HG02981 (cell line): Measurements from ENCODE around the gene ZDHHC16.

ENCODE experiments used
- ATAC-seq: cut with Tn5 transposase; IDR thresholded peaks from one replicate; pipeline ENCODE4 v1.9.1; 2021; ENCODE audit warnings: mild to moderate bottlenecking, moderate library complexity; ENCODE audit not compliant: unreplicated experiment

ZDHHC16 gene

DNA sequence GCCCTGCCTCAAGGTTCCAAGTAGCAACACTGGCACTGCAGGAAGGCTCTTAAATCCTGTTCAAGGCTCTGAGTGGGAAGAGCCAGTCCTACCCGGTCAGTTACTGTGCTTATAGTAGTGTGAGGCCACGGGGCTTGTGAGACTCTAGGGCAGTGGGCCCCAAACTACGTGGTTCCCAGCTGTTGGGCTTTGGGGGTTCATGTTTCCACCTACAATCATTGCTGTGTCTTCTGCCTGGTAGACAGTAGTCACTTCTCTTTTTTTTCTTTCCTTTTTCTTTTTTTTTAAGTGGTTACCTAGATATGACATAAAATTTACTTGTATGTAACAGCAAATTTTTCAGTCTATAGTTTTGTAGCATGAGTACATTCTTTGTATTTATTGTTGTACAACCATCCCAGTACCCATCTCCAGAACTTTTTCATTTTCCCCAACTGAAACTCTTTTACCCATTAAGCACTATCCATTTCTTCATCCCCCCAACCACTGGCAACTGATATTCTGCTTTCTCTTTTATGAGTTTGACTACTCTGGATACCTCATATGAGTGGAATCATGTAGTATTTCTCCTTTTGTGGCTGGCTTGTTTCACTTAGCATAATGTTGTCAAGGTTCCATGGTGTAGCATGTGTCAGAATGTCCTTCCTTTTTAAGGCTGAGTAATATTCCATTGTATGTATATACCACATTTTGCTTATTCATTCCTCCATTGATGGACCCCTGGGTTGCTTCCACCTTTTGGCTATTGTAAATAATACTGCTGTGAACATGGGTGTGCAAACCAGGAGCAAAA, 60.4 kb downstream of the ZDHHC16 start:
- ATAC-seq: no peak
